GM19328 (cell line): ENCODE results near the gene OPRD1.
"Not testable (repeated sequence)": the region's sequence is repeated elsewhere in the genome, so short reads cannot be mapped to it uniquely, and the experiment has no call there.

Experiments
- ATAC-seq: cut with Tn5 transposase; IDR thresholded peaks from one replicate; pipeline ENCODE4 v1.9.1; 2021; ENCODE audit warnings: mild to moderate bottlenecking, moderate library complexity; ENCODE audit not compliant: unreplicated experiment

The OPRD1 gene

DNA sequence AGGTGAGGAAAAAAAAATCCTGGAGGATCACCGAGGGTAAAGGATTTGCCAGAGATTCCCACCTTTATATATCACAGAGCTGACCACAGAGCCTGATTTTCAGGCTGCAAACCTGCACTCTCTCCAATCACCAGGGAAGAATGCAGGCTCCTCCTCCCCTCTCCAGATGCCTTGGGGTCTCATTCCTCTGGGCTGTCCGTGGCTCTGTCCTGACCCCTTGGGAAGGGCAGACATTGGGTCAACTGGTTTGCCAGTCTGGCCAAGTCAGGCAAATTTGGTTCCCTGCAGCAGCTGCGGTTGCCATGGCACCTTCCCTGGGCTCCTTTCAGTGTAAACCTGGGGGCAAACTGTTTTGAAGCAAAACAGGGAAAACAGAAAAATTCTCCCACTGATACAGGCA, 11.6 kb upstream of the OPRD1 start:
- no peak for ATAC-seq

DNA sequence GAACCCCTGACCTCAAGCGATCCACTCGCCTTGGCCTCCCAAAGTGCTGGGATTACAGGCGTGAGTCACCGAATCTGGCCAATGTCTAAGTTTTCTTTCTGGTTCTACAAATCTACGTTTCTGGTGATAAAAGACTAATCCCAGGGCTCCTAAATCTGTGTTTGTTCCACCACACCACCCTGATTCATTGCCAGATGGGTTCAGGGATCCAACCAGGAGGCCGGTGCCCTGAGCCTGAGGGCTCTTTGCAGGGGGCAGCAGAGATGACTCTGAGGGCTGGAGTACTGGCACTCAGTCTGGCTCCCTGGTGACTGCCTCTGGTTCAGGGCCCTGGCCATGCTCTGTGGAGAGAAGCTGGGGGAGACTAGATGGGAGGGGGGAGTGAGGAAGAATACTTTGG, 10.5 kb upstream of the OPRD1 start:
- ATAC-seq, result no peak

DNA sequence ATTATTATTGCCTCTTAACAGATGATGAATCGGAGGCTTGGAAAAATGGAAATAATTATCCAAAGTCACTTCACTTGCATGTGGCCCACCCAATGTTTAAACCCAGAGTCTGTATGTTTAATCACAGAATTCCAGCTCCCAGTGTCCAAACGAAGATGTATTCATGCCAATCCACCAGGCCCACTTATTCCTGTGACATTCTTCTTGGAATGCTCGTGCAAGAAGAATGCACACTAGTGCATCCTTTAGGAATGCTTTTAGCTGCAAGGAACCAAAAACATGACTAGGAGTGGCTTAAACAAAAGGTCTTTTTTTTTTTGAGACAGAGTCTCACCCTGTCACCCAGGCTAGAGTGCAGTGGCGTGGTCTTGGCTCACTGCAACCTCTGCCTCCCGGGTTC, 8.9 kb upstream of the OPRD1 start:
- ATAC-seq, result no peak

DNA sequence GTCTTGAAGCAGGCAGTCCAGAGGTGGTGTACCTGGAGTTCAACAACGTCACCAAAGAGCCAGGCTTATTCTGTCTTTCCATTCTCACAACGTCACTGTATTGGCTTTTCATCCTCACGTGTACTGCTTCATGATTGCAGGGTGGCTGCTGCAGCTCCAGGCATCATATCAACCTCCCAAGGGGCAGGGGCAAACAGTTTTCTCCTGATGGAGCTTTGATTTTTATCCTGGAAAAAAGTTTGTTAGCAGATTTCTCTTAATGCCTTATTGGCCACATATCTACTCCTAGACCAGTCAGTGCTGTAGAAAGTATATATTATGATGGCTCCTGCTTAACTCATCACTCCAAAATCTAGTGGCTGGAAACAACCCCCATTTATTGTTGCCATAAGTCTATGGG, 8.3 kb upstream of the OPRD1 start:
- ATAC-seq, result no peak

DNA sequence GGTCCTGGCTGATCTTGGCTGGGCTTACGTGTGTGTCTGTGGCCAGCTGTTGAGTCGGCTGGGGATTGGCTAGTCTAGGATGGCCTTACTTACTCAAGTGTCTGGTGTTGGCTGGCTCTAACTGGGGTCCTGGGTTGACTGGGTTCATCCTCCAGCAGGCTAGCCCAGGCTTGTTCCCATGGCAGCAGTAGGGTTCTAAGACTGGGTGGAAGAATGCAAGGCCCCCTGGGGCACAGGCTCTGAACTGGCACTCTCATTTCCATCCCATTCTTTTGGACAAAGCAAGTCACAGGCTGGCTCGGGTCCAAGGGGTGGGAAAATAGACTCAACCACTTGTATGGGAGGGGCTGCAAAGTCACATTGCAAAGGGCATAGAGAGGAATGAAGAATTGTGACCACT, 7.9 kb upstream of the OPRD1 start:
- no peak for ATAC-seq

DNA sequence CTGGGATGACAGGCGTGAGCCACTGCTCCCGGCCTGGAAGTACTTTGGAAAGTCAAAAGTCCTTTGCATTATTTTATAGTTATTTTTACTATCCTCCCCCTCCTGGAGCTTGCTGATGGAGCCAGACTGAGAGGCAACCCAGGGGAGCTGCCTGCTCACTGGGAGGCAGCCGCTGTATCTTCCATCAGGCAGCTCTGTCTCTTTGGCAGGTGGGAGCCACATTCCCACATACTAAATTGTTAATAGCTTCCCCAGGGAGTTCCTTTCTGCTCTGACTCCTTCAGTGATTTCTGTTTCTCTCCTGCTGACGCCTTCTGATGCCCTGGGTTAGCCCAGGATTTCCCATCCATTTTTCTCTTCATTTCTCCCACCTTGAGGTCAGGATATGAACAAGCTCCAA, 4.9 kb upstream of the OPRD1 start:
- no peak for ATAC-seq

DNA sequence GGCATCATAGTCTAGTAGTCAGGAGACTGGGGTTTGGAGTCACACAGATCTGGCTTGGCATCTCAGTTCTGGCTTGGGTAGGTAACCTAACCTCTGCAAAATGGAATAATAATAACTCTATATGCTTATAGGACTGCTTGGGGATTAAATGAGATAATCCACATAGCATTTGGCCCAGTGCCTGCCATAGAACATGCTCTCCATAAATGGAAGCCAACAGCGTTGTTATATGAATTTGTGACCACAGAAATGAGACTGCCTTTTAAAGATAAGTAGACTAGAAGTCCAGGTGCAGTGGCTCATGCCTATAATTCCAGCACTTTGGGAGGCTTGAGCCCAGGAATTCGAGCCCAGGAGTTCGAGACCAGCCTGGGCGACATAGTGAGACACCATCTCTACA, 4.0 kb upstream of the OPRD1 start:
- no peak for ATAC-seq

DNA sequence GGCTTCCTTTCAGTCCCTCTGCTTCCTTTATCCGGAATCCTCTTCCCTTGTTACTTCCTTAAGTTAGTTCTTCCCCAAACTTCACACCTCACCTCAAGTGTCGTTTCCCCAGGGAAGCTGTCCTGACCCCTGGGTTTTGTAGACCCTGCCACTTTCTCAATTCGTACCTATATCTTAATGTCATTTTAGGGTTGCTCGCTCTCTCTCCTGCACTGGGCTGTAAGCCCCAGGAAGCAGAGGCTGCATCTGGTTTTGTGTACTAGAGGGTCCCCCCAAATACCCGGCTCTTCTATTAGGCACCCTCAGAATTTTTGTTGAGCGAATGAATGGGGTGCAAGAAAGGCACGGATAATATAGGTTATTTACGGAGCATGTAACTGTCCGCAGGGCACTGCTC, 603 bp upstream of the OPRD1 start:
- ATAC-seq, result no peak

DNA sequence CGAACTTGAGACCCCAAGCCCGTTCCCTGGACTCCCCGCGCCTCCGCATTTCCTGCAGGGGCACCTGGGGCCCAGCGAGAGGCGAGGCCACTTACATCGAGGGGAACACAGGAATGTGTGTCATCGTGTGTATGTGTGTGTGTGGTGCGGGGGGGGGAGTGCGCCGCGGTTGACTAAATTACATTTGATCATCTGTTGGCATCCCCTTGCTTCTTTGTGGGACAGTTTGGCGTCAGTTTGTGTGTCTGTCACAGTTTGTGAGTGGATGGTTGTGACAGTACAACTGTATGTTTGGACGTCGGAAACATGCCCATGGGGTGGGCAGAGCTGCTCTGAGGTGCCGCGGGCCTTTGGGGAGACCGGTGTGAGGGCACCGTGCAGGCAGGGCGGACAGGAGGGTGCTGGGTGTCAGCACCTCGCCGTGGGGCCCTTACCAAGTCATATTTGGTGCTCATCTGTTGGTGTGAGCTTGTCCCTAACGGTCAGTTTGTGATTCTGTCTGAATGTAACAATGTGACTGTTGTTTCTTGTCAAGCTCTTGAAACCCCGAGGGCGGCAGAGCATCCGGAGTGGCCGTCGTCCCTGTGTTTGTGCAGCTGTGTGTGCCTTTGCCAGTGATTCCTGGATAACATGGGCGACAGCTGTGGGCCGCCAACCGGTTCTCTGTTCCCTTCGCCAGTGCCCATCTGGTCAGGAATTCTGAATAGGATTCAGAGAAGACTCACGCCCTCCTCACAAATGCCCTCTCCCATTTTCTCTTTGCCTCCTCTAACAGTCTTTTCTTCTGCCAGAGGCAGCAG, 899 bp downstream of the OPRD1 start:
- ATAC-seq, result no peak

DNA sequence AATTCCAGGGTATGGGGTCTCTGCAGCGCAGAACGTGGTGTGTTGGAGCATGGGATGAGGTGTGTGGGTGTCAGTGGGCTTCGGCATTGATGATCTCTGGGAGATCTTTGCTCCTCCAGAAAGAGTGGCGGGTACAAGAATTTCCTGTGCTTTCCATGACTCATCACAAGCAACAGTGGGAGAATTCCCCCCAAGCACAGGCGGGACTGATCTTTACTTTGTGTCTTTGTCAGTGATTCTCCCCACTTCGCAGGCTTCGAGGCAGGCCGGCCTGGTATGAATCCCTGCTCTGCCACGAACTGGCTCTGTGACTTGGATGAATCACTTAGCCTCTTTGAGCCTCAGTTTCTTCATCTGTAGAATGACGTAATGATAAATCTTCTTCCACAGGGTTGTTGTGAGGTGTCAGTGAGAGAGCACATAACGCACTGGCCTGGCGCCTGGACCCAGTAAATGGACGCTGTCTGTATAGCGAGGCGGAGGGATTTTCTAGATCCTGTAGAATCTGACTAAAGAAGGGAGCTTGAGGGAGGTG, 2.0 kb downstream of the OPRD1 start:
- no peak for ATAC-seq

DNA sequence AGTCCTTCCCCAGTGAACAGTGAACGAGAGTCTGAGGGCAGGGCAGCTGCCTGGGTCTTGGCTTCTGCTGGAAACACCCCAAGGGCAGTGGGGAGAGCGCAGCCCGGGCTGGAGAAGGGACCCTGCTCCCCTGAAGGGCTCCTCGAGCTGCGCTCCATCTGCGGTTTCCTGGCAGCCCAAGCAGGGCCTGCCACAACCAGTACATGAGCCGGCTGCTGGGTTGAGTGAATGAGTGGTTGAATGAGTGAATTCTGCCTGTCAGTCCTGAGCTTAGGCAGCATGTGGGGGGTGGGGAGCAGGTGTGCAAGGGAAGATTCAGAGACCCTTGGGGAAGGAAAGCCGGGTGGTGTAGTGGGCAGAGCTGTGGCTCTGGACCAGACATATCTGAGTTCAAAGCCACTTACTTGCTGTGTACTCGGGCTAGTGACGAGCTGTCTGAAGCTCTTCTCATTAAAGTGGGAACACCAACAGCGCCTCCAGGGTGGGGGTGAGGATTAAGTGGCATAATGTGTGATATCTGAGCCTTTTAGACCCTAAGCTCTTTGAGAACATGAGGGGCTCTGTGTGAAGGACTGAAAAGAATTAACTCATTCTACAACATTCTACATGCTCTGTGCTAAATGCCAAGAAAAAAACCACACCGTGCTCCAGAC, 3.7 kb downstream of the OPRD1 start:
- ATAC-seq, result no peak

DNA sequence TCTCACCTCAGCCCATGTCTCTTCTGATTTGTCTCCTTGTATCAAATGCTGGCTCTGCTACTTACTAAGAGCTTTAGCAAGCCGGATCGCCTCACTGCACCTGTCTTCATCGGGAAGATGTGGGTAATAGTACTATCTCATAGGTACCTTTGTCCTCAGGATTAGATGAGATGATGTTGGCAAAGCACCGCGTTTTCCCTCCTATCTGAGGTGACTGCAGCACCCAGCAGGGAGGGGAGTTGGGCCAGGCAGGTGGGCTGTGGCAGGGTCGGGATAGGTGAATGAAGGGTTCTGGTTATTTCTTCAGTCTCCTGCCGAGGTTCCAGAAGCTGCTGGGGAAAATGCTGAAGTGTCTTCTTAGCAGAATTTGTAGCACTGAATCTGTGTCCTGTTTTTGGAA, 5.2 kb downstream of the OPRD1 start:
- ATAC-seq, result no peak

DNA sequence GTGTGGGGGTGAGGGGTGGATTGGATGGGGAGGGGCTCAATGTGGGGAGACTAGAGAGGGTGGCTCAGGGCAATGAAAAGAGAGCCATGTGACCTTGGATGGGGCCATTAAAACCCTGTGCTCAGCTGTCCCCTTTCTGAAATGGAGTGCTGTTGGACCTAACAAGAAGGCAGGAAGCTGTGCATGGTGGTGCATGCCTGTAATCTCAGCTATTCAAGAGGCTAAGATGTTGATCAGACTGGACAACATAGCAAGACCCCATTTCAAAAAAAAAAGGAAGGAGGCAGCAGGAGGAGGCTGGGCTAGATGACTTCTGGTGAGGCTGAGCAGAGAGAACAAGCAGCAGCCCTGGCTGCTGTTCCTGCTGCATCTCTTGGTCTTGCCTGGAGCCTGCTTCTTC, 7.0 kb downstream of the OPRD1 start:
- no peak for ATAC-seq

DNA sequence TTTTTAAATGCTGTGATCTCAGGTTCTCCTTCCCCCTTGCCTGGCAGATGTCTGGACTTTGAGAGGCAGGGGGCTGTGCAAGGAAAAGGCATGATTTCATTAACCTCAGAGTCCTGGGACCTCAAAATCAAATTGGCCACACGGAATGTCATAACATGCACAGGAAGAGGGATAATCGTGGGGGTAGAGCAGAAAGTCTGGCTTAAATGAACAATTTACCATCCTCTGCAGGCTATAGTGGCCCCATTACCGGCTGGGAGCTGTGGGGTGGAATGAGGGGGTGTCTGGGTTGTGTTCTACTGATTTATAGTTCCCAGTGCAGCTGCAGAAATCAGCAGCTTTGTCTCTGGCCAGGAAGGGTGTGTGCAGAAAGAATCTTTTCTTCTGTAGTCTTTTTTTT, 10.8 kb downstream of the OPRD1 start:
- no peak for ATAC-seq

DNA sequence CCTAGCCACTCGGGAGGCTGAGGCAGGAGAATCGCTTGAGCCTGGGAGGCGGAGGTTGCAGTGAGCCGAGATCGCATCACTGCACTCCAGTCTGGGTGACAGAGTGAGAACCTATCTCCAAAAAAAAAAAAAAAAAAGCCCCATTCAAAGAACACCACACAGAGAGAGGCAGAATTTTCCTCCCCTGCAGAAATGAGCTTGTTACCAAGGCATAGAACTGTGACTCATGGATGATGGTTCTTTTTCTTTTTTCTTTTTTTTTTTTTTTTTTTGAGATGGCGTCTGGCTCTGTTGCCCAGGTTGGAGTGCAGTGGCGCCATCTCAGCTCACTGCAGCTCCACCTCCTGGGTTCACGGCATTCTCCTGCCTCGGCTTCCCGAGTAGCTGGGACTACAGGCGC, 12.1 kb downstream of the OPRD1 start:
- not testable (repeated sequence) for ATAC-seq

DNA sequence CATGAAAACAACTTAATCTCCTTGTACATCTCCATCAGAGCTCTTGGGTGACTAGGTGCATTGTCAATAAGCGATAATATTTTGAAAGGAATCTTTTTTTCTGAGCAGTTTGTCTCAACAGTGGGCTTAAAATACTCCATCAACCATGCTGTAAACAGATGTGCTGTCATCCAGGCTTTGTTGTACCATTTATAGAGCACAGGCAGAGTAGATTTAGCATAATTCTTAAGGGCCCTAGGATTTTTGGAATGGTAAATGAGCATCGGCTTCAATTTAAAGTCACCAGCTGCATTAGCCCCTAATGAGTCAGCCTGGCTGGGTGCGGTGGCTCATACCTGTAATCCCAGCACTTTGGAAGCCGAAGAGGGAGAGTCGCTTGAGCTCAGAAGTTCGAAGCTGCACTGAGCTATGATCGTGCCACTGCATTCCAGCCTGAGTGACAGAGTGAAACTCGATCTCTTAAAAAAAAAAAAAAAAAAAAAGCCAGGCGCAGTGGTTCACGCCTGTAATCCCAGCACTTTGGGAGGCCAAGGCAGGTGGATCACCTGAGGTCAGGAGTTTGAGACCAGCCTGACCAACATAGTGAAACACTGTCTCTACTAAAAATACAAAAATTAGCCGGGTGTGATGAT, 16.4 kb downstream of the OPRD1 start:
- not testable (repeated sequence) for ATAC-seq

DNA sequence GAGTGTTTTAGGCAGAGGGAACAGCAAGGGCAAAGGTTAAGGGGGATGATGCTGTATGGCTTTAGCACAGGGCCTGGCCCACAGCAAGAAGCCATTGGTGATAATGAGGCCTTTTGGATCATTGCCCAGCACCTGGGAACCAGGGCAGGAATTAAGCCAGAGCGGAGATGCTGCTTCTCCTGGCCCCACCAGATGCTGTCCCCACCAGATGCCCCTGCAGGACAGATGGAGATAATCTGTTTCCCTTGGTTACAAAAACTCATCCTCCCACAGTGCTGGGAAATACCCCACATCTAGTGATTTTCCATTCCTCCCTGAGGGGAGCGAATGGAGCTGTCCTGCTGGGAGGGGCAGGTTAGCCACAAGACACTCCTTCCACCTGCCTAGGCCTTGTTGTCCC, 18.8 kb downstream of the OPRD1 start:
- ATAC-seq, result no peak

DNA sequence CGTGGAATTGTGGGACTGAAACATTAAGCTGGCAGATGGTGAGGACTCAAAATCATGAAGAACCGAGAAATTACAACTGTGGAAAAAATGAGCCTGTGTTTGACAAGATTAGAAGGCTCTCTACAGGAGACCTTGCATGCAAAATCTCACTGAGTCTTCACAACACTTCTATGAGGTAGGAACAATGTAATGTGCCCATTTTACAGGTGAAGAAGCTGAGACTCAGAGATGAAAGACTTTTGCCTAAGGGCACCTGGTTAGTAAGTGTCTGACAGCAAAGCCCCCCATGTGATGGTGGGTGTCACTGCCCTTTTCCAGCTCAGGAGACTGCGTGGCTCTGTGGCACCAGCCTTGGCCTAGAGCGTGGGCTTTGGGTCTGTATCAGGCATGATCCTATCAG, 21.0 kb downstream of the OPRD1 start:
- no peak for ATAC-seq

DNA sequence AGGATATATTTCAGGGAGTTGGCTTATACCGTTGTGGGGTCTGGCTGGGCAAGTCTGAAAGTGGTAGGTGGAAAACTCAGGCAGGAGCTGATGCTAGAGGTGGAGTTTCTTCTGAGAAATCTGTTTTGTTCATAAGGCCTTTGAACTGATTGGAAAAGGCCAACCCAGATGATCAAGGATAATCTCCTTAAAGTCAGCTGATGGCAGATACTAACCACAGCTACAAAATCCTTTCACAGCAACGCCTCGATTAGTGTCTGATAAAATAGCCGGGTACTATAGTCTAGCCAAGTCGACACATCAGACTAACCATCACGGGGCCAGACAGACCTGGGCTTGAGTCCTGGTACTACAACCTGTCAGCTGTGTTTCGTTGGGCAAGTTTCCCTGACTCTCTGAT, 21.4 kb downstream of the OPRD1 start:
- no peak for ATAC-seq

DNA sequence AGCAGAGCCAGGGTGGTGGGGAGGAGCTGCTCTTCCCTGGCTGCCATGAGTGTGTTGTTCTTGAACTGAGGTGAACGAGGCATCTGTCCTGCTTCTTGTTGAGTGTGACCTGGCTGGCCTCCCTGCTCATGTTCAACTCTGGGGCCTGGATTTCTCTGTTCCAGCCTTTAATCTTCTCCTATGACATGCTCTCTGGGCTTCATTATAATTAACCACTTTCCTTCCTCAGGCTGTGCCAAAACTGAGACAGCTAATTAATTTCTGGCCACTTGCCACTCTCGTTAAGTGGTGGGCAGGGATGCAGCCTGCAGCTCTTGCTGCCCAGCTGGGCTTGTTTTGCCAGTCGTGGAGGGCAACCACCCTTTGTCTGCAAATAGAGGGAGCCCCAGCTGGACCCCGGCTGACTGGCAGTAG, 23.3 kb downstream of the OPRD1 start:
- no peak for ATAC-seq

DNA sequence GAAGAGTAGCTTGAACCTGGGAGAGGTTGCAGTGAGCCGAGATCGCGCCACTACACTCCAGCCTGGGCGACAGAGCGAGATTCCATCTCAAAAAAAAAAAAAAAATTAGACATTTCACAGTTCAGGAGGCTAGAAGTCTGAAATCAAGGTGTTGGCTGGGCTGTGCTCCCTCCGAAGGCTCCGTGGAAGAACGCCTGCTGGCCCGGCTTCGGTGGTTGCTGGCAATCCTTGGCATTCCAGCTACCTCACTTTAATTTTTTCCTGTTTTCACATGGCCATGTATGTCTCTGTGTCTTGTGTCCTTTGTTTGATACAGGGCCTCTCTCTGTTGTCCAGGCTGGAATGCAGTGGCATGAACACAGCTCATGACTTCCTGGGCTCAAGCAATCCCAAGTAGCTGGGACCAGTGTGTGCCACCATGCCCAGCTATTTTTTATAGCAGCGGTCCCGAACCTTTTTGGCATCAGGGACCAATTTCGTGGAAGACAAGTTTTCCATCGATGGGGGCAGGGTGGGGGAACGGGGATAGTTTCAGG, 24.5 kb downstream of the OPRD1 start:
- no peak for ATAC-seq
